Activated CD4-positive, alpha-beta T cell treated with anti-CD3 and anti-CD28 coated beads for 24 hours (primary cell): ENCODE data around the gene RECQL5.
"Not testable (repeated sequence)": the region's sequence is repeated elsewhere in the genome, so short reads cannot be mapped to it uniquely, and the experiment has no call there.

Experiments
- DNase-seq, 2 donors: peaks; one replicate each; pipeline ENCODE4 v3.0.0-alpha.2; 2020; ENCODE audit warnings: low read depth in 2 of 2

RECQL5 gene

GRCh38 chr17:75592348-75593020 lies 74.5 kb downstream of the RECQL5 start:
- no peak for DNase-seq

- no peak for DNase-seq
These were observed 75.1 kb downstream of the RECQL5 start for GRCh38 chr17:75591722-75592302.

- DNase-seq, result no peak
These were observed 75.9 kb downstream of the RECQL5 start for GRCh38 chr17:75590849-75591721.

- no peak for DNase-seq
These were observed 76.6 kb downstream of the RECQL5 start for GRCh38 chr17:75590314-75590761.

GRCh38 chr17:75589919-75590303 lies 77.0 kb downstream of the RECQL5 start:
- DNase-seq, result no peak

GRCh38 chr17:75589012-75589918 lies 77.7 kb downstream of the RECQL5 start:
- DNase-seq, result peak; percentile 92 to 99

- DNase-seq, result peak in 1 of 2 donors; percentile 9
These were observed 78.3 kb downstream of the RECQL5 start for GRCh38 chr17:75588596-75589011.

- peak; percentile 27 to 34 for DNase-seq
These were observed 79.0 kb downstream of the RECQL5 start, which contains the start of gene MYO15B for GRCh38 chr17:75587675-75588595. Gene MYO15B (plus strand): TSS chr17:75587800. CDS start chr17:75588058, 258 bp downstream.

- DNase-seq, result no peak
These were observed 82.1 kb downstream of the RECQL5 start for GRCh38 chr17:75584849-75585175.

- not testable (repeated sequence) for DNase-seq
These were observed 83.8 kb downstream of the RECQL5 start for GRCh38 chr17:75583197-75583596.

GRCh38 chr17:75581121-75581725 lies 85.7 kb downstream of the RECQL5 start:
- DNase-seq, result peak; percentile 31 to 45
